Osteocyte (in vitro differentiated cells): ENCODE results near the gene ANTXR2. TPM values are rescaled to one million over a fixed set of nuclear protein-coding genes. Genes with fewer than 3 reads are reported as not detected.

ENCODE experiments used
- DNase-seq: peaks from one replicate; pipeline ENCODE4 v3.0.0; 2021; ENCODE audit warnings: mixed read lengths; ENCODE audit not compliant: unreplicated experiment; ENCODE audit errors: extremely low spot score
- H3K27ac Mint-ChIP-seq: one replicate; pipeline ENCODE4 v1.8.0; 2021; ENCODE audit warnings: mild to moderate bottlenecking, mixed read lengths; ENCODE audit not compliant: unreplicated experiment
- H3K27me3 Mint-ChIP-seq: one replicate; pipeline ENCODE4 v1.8.0; 2021; ENCODE audit warnings: mixed read lengths; ENCODE audit not compliant: unreplicated experiment
- H3K36me3 Mint-ChIP-seq: one replicate; pipeline ENCODE4 v1.8.0; 2021; ENCODE audit warnings: mixed read lengths; ENCODE audit not compliant: unreplicated experiment
- H3K4me1 Mint-ChIP-seq: one replicate; pipeline ENCODE4 v1.8.0; 2021; ENCODE audit warnings: mixed read lengths; ENCODE audit not compliant: unreplicated experiment
- H3K4me3 Mint-ChIP-seq: one replicate; pipeline ENCODE4 v1.8.0; 2021; ENCODE audit warnings: mild to moderate bottlenecking, moderate library complexity, mixed read lengths; ENCODE audit not compliant: unreplicated experiment
- H3K9me3 Mint-ChIP-seq: one replicate; pipeline ENCODE4 v1.8.0; 2021; ENCODE audit warnings: mixed read lengths; ENCODE audit not compliant: unreplicated experiment
- total RNA-seq: library from RNA; stranded (reverse); gene quantifications from 2 replicates; pipeline ENCODE4 v1.2.1, GENCODE V29; 2021
- TF ChIP-seq, protein P1 (sequence below): fragments of 200-600 bp; sonication (generic); IDR thresholded peaks from 2 replicates; pipeline ENCODE4 v1.5.0; 2021; ENCODE audit warnings: antibody characterized with exemption, mild to moderate bottlenecking, moderate library complexity

Gene ANTXR2
- total RNA-seq, 1 donor from 2014 or later, result 35.3 TPM

DNA sequence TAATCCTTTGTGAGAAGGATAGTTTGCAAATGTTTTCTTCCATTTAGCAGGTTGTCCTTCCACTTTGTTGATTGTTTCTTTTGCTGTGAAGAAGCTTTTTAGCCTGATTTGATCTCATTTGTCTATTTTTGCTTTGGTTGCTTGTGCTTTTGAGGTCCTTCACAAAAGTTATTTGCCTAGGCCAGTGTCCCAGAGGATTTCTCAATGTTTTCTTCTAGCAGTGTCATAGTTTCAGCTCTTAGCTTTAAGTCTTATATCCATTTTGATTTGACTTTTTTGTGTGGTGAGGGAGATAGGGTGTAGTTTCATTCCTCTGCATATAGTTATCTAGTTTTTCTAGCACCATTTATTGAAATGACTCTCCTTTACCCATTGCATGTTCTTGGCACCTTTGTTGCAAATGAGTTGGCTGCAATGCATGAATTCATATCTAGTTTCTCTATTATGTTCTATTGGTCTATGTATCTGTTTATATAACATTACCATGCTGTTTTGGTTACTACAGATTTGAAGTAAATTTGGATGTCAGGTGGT is 41.8 kb upstream of the ANTXR2 start:
- TF ChIP-seq, protein P1, sequence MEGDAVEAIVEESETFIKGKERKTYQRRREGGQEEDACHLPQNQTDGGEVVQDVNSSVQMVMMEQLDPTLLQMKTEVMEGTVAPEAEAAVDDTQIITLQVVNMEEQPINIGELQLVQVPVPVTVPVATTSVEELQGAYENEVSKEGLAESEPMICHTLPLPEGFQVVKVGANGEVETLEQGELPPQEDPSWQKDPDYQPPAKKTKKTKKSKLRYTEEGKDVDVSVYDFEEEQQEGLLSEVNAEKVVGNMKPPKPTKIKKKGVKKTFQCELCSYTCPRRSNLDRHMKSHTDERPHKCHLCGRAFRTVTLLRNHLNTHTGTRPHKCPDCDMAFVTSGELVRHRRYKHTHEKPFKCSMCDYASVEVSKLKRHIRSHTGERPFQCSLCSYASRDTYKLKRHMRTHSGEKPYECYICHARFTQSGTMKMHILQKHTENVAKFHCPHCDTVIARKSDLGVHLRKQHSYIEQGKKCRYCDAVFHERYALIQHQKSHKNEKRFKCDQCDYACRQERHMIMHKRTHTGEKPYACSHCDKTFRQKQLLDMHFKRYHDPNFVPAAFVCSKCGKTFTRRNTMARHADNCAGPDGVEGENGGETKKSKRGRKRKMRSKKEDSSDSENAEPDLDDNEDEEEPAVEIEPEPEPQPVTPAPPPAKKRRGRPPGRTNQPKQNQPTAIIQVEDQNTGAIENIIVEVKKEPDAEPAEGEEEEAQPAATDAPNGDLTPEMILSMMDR, result no peak
- Mint-ChIP-seq H3K27ac (no peak overlapping the region), H3K4me3 (no peak overlapping the region), H3K4me1 (no peaks in the 10 kb centered on the region), H3K36me3 (no peaks in the 10 kb centered on the region), H3K9me3 (peaks cover 15% of the 10 kb centered on the region), H3K27me3 (peaks cover 60% of the 10 kb centered on the region)
- DNase-seq, result no peak

DNA sequence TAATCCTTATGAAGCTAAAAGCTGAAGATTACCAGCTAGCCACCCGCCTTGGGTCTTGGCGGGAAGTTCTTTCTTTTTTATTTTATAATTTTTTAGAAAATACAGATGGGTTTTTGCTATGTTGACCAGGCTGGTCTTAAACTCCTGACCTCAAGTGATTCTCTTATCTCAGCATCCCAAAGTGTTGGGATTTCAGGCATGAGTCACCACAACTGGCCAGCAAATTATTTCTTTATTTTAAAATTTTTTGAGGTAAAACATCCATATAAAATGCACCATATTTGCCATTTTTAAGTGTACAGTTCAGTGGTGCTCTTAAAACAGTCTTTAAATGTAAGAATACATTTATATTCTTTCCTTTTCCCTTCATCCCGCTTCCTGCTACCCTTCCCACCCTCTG is 40.6 kb upstream of the ANTXR2 start:
- no peak for DNase-seq

DNA sequence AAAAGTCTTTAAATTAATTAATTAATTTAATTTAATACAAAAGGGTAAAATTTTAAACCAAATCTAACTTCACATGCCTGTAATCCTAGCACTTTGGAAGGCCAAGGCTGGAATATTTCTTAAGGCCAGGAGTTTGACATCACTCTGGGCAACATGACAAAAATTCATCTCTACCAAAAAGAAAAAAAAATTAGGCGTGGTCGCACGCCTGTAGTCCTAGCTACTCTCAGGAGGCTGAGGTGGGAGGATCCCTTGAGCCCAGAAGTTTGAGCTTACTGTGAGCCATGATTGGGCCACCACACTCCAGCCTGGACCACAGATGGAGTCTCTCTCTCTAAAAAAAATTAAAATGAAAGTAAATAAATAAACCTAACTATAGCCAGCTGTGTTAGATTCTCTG is 39.2 kb upstream of the ANTXR2 start:
- TF ChIP-seq, protein P1, result no peak
- Mint-ChIP-seq H3K4me3 (no peak overlapping the region), H3K27ac (no peak overlapping the region), H3K4me1 (no peaks in the 10 kb centered on the region), H3K9me3 (peaks cover 15% of the 10 kb centered on the region), H3K27me3 (peaks cover 41% of the 10 kb centered on the region), H3K36me3 (peaks cover under 1% of the 10 kb centered on the region)
- no peak for DNase-seq

More for the DNA sequence above, 40.6 kb upstream of the ANTXR2 start:
- TF ChIP-seq, protein P1, result no peak
- H3K4me3 Mint-ChIP-seq, result no peak overlapping the region
- H3K36me3 Mint-ChIP-seq, result no peaks in the 10 kb centered on the region
- H3K4me1 Mint-ChIP-seq, result no peaks in the 10 kb centered on the region
- peaks cover 54% of the 10 kb centered on the region for H3K27me3 Mint-ChIP-seq
- H3K9me3 Mint-ChIP-seq, result peaks cover 15% of the 10 kb centered on the region
- H3K27ac Mint-ChIP-seq, result no peak overlapping the region

DNA sequence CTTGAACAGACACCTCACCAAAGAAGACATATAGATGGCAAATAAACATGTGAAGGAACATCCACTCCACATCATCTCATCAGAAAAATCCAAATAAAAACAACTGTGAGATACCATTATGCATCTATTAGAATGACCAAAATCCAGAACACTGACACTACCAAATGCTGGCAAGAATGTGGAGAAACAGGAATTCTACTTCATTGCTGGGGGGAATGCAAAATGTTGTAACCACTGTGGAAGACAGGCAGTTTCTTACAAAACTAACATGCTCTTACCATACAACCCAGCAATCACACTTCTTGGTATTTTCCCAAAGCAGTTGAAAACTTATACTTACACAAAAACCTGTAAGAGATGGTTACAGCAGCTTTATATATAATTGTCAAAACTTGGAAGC is 38.2 kb upstream of the ANTXR2 start:
- Mint-ChIP-seq H3K4me3 (no peak overlapping the region), H3K9me3 (peaks cover 25% of the 10 kb centered on the region), H3K27ac (no peak overlapping the region), H3K27me3 (peaks cover 36% of the 10 kb centered on the region), H3K36me3 (peaks cover 7% of the 10 kb centered on the region), H3K4me1 (no peaks in the 10 kb centered on the region)
- DNase-seq, result no peak
- TF ChIP-seq, protein P1, result no peak

DNA sequence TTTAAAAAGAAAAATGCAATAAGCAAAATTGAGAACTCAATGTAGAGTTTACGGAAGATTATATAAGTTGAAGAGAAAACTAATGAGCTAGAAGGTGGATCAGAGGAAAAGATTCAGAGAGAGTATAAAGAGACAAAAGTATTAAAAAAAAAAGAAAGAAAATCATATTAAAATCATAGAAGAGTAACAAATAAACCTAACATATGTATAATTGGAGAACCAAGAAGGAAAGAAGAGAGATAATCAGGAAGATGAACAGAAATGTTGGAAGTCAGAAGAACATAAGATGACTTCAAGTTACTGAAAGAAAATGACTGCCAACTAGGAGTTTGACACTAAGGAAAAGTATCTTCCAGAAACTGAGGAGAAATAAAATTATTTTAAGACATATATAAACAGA is 34.3 kb upstream of the ANTXR2 start:
- H3K4me3 Mint-ChIP-seq, result no peak overlapping the region
- H3K27me3 Mint-ChIP-seq, result peaks cover 34% of the 10 kb centered on the region
- TF ChIP-seq, protein P1, result no peak
- H3K9me3 Mint-ChIP-seq, result peaks cover 26% of the 10 kb centered on the region
- H3K36me3 Mint-ChIP-seq, result peaks cover 7% of the 10 kb centered on the region
- no peak for DNase-seq
- no peak overlapping the region for H3K27ac Mint-ChIP-seq
- no peaks in the 10 kb centered on the region for H3K4me1 Mint-ChIP-seq
